HCT116 (cell line): ENCODE results near the gene GGCT.

Source experiments
- ATF3 ChIP-seq: IDR thresholded peaks from 2 replicates; pipeline ENCODE4 v1.6.1; 2012
- CEBPB ChIP-seq: IDR thresholded peaks from 2 replicates; pipeline ENCODE4 v1.6.1; 2012; ENCODE audit warnings: low read depth
- CTCF ChIP-seq, 3 experiments: fragments of 200-600 bp in 1 of 3; sonication (generic) in 1 of 3; IDR thresholded peaks in 2 of 3; conservative IDR thresholded peaks in 1 of 3; 2 replicates each; pipeline ENCODE4 v1.5.1; 2012 to 2017; ENCODE audit warnings: low read depth in 2 of 3, low read length in 2 of 3, antibody characterized with exemption in 1 of 3, borderline replicate concordance in 1 of 3, control low read depth in 1 of 3, mild to moderate bottlenecking in 1 of 3, mixed read lengths in 1 of 3, mixed run types in 1 of 3, moderate library complexity in 1 of 3; ENCODE audit not compliant: insufficient read depth in 1 of 3
- EGR1 ChIP-seq: IDR thresholded peaks from 2 replicates; pipeline ENCODE4 v1.6.1; 2012; ENCODE audit warnings: low read depth
- EZH2 ChIP-seq: fragments of 200-600 bp; sonication (generic); IDR thresholded peaks from 2 replicates; pipeline ENCODE4 v1.6.1; 2017; ENCODE audit warnings: antibody characterized with exemption, mixed run types
- JUND ChIP-seq: IDR thresholded peaks from 2 replicates; pipeline ENCODE4 v1.6.1; 2012
- POLR2A ChIP-seq: IDR thresholded peaks from 2 replicates; pipeline ENCODE4 v1.7.0; 2011; ENCODE audit warnings: borderline replicate concordance; ENCODE audit not compliant: insufficient read depth, insufficient read length; ENCODE audit errors: extremely low read depth
- POLR2AphosphoS5 ChIP-seq: IDR thresholded peaks from 2 replicates; pipeline ENCODE4 v1.6.1; 2011; ENCODE audit warnings: mild to moderate bottlenecking, low read depth, low read length, moderate library complexity
- RAD21 ChIP-seq: IDR thresholded peaks from 2 replicates; pipeline ENCODE4 v1.6.1; 2012; ENCODE audit warnings: low read depth, mild to moderate bottlenecking
- REST ChIP-seq: IDR thresholded peaks from 2 replicates; pipeline ENCODE4 v1.6.1; 2012; ENCODE audit warnings: low read depth
- SP1 ChIP-seq: IDR thresholded peaks from 2 replicates; pipeline ENCODE4 v1.6.1; 2012; ENCODE audit warnings: low read depth
- TCF7L2 ChIP-seq: IDR thresholded peaks from 2 replicates; pipeline ENCODE4 v1.7.0; 2011; ENCODE audit warnings: borderline replicate concordance, inconsistent platforms; ENCODE audit not compliant: insufficient read depth, insufficient read length; ENCODE audit errors: extremely low read depth
- YY1 ChIP-seq: IDR thresholded peaks from 2 replicates; pipeline ENCODE4 v1.6.1; 2011; ENCODE audit warnings: low read length, low read depth, moderate library complexity, mild to moderate bottlenecking; ENCODE audit not compliant: insufficient replicate concordance; ENCODE audit errors: extremely low read depth
- ZBTB33 ChIP-seq: IDR thresholded peaks from 2 replicates; pipeline ENCODE4 v1.6.1; 2011; ENCODE audit warnings: mild to moderate bottlenecking, low read length, moderate library complexity; ENCODE audit not compliant: insufficient replicate concordance; ENCODE audit errors: extremely low read depth

GRCh38 chr7:30453016-30453415 is 51.6 kb downstream of the GGCT start:
- TF ChIP-seq POLR2A (no peak), POLR2AphosphoS5 (no peak), ZBTB33 (no peak), CTCF (IDR thresholded peaks at IDR 0.05 in 2 of 3, conservative IDR thresholded peaks at IDR 0.05 in 1 of 3; ENCODE audit: borderline replicate concordance in 1 of 3, insufficient read depth in 1 of 3, low read depth in 2 of 3, low read length in 2 of 3) (no peak), EZH2 (no peak), TCF7L2 (no peak), SP1 (no peak), ATF3 (no peak), RAD21 (no peak), JUND (no peak), YY1 (no peak), REST (no peak), EGR1 (no peak), CEBPB (no peak)
